Gastroesophageal sphincter (tissue), 3 donors: ENCODE measurements around the gene MKS1.

Experiments used
- CTCF ChIP-seq, 4 experiments: fragments of 200-600 bp in 2 of 4; fragments of 450-650 bp in 2 of 4; sonication (generic) in 1 of 4; IDR thresholded peaks; one replicate each; pipeline ENCODE4 v1.5.1; 2017 to 2019; ENCODE audit warnings: antibody characterized with exemption in 4 of 4, mild to moderate bottlenecking in 2 of 4, moderate library complexity in 2 of 4
- EP300 ChIP-seq: sonication (generic); formaldehyde crosslinking; IDR thresholded peaks from one replicate; pipeline ENCODE4 v1.6.1; 2017; ENCODE audit warnings: antibody characterized with exemption, mild to moderate bottlenecking
- POLR2A ChIP-seq, 2 donors: fragments of 450-650 bp; IDR thresholded peaks; one replicate each; pipeline ENCODE4 v1.6.1; 2017; ENCODE audit warnings: antibody characterized with exemption in 2 of 2, mild to moderate bottlenecking in 2 of 2, moderate library complexity in 1 of 2
- POLR2AphosphoS5 ChIP-seq: sonication (generic); formaldehyde crosslinking; IDR thresholded peaks from one replicate; pipeline ENCODE4 v1.6.1; 2017; ENCODE audit warnings: antibody characterized with exemption

- peak in 1 of 4 experiments; percentile 46 for TF ChIP-seq CTCF (IDR thresholded peaks at IDR 0.05)
- no peak for TF ChIP-seq POLR2AphosphoS5
- no peak for TF ChIP-seq POLR2A (IDR thresholded peaks at IDR 0.05)
- TF ChIP-seq EP300: no peak
These were observed 18.9 kb downstream of the MKS1 start for GRCh38 chr17:58200024-58200633.
